PC-9 (cell line): ENCODE results near the gene PDE11A. TPM values are rescaled to one million over a fixed set of nuclear protein-coding genes. Genes with fewer than 3 reads are reported as not detected.

Source experiments
- BruUV-seq: library from RNA; stranded (reverse); fragments of 400-500 nt; replicated peaks from 2 replicates; lab custom pipeline; 2021; lab: Mats Ljungman, UMichigan
- CTCF ChIA-PET: fragments of 300-600 bp; sonication (Branson Sonifier 250); formaldehyde crosslinking; loops from one replicate; lab custom pipeline; 2022; ENCODE audit warnings: antibody characterized with exemption; lab: Charles Lee
- POLR2A ChIA-PET: fragments of 300-600 bp; sonication (Branson Sonifier 250); formaldehyde crosslinking; loops from one replicate; lab custom pipeline; 2022; ENCODE audit warnings: antibody characterized with exemption; ENCODE audit not compliant: unreplicated experiment; lab: Charles Lee
- DNase-seq, 2 experiments: peaks; one replicate each; pipeline versions ENCODE4 v3.0.0 to v3.0.0-alpha.2; 2015 to 2022; ENCODE audit warnings: mixed read lengths in 1 of 2
- H2AFZ ChIP-seq: fragments of 200-600 bp; sonication (generic); 2 replicates; pipeline ENCODE4 v1.8.1; 2017; ENCODE audit warnings: antibody characterized with exemption
- H3F3A ChIP-seq: fragments of 200-600 bp; sonication (generic); 2 replicates; pipeline ENCODE4 v1.8.1; 2017; ENCODE audit warnings: antibody characterized with exemption, mild to moderate bottlenecking, low read depth; ENCODE audit not compliant: insufficient read depth
- H3K27ac ChIP-seq: fragments of 200-600 bp; sonication (generic); 2 replicates; pipeline ENCODE4 v1.6.1; 2016; ENCODE audit warnings: mixed run types
- H3K27me3 ChIP-seq: fragments of 200-600 bp; sonication (generic); 2 replicates; pipeline ENCODE4 v1.6.1; 2016; ENCODE audit warnings: low read depth, mixed run types; ENCODE audit not compliant: insufficient read depth
- H3K36me3 ChIP-seq: fragments of 200-600 bp; sonication (generic); 2 replicates; pipeline ENCODE4 v1.6.1; 2016; ENCODE audit warnings: low read depth, mixed run types
- H3K4me1 ChIP-seq: fragments of 200-600 bp; sonication (generic); replicated peaks from 2 replicates; pipeline ENCODE4 v1.6.1; 2016; ENCODE audit warnings: mixed run types; ENCODE audit not compliant: insufficient read depth
- H3K4me2 ChIP-seq: fragments of 200-600 bp; sonication (generic); 2 replicates; pipeline ENCODE4 v1.6.1; 2017; ENCODE audit warnings: mixed run types
- H3K4me3 ChIP-seq: fragments of 200-600 bp; sonication (generic); 2 replicates; pipeline ENCODE4 v1.6.1; 2016; ENCODE audit warnings: mixed run types
- H3K79me2 ChIP-seq: fragments of 200-600 bp; sonication (generic); 2 replicates; pipeline ENCODE4 v1.6.1; 2017; ENCODE audit warnings: low read depth, mixed run types
- H3K9me2 ChIP-seq: fragments of 200-600 bp; sonication (generic); 2 replicates; pipeline ENCODE4 v1.8.1; 2017; ENCODE audit warnings: mild to moderate bottlenecking; ENCODE audit not compliant: insufficient read depth
- H3K9me3 ChIP-seq: fragments of 200-600 bp; sonication (generic); 2 replicates; pipeline ENCODE4 v1.8.1; 2016; ENCODE audit warnings: low read depth; ENCODE audit not compliant: insufficient read depth
- H4K20me1 ChIP-seq: fragments of 200-600 bp; sonication (generic); 2 replicates; pipeline ENCODE4 v1.8.1; 2017; ENCODE audit not compliant: insufficient read depth
- CTCF ChIP-seq: fragments of 200-600 bp; sonication (generic); conservative IDR thresholded peaks from 2 replicates; pipeline ENCODE4 v1.6.1; 2017; ENCODE audit warnings: mixed run types, antibody characterized with exemption, mild to moderate bottlenecking, moderate library complexity
- EZH2 ChIP-seq: fragments of 200-600 bp; sonication (generic); IDR thresholded peaks from 2 replicates; pipeline ENCODE4 v1.8.0; 2017; ENCODE audit warnings: antibody characterized with exemption, low read depth
- intact Hi-C: fragments of 100-400 bp; cut with micrococcal nuclease; formaldehyde crosslinking; loops from one replicate; pipeline ENCODE4 v1.10.0; 2022; ENCODE audit not compliant: unreplicated experiment
- total RNA-seq: library from RNA; stranded (reverse); gene quantifications from 2 replicates; pipeline ENCODE4 v1.2.3, GENCODE V29; 2021

PDE11A gene
- total RNA-seq, 1 experiment from 2014 or later: 1.4 TPM

- no peaks in the 10 kb centered on the region for H3K36me3 ChIP-seq
- H3K27ac ChIP-seq: no peak overlapping the region
- no peaks in the 10 kb centered on the region for H3K9me2 ChIP-seq
- intact Hi-C loops: no loop called here
- no peaks in the 10 kb centered on the region for H3K9me3 ChIP-seq
- no peaks in the 10 kb centered on the region for H3K4me1 ChIP-seq
- POLR2A ChIA-PET: no interaction called here
- no peaks in the 10 kb centered on the region for H4K20me1 ChIP-seq
- BruUV-seq: no TSS peak
- no peak overlapping the region for H3K4me2 ChIP-seq
- H2AFZ ChIP-seq: no peak overlapping the region
- no peak for DNase-seq
- H3K79me2 ChIP-seq: no peaks in the 10 kb centered on the region
- no peak overlapping the region for H3K4me3 ChIP-seq
- TF ChIP-seq CTCF: no peak
- no peak for TF ChIP-seq EZH2
- H3K27me3 ChIP-seq: no peaks in the 10 kb centered on the region
- CTCF ChIA-PET: no interaction called here
- no peaks in the 10 kb centered on the region for H3F3A ChIP-seq
Observed at GRCh38 chr2:177872286-177872685, 200.3 kb downstream of the PDE11A start.

GRCh38 chr2:177869912-177870311 is 202.7 kb downstream of the PDE11A start:
- ChIA-PET CTCF (no interaction called here), POLR2A (no interaction called here)
- H3K79me2 ChIP-seq: no peaks in the 10 kb centered on the region
- no peak overlapping the region for H2AFZ ChIP-seq
- no peaks in the 10 kb centered on the region for H3K4me1 ChIP-seq
- no peaks in the 10 kb centered on the region for H4K20me1 ChIP-seq
- no peaks in the 10 kb centered on the region for H3K9me3 ChIP-seq
- no TSS peak for BruUV-seq
- no peaks in the 10 kb centered on the region for H3K27me3 ChIP-seq
- no peak overlapping the region for H3K4me2 ChIP-seq
- H3K27ac ChIP-seq: no peak overlapping the region
- no peaks in the 10 kb centered on the region for H3F3A ChIP-seq
- intact Hi-C loops: no loop called here
- H3K36me3 ChIP-seq: no peaks in the 10 kb centered on the region
- no peak overlapping the region for H3K4me3 ChIP-seq
- no peak for TF ChIP-seq CTCF
- no peak for TF ChIP-seq EZH2
- DNase-seq: no peak
- no peaks in the 10 kb centered on the region for H3K9me2 ChIP-seq

GRCh38 chr2:177869209-177869608 is 203.4 kb downstream of the PDE11A start:
- POLR2A ChIA-PET: no interaction called here
- no peak overlapping the region for H2AFZ ChIP-seq
- intact Hi-C loops: no loop called here
- BruUV-seq: no TSS peak
- DNase-seq: no peak
- TF ChIP-seq EZH2: no peak
- no peak for TF ChIP-seq CTCF
- no peaks in the 10 kb centered on the region for H3F3A ChIP-seq
- H4K20me1 ChIP-seq: no peaks in the 10 kb centered on the region
- no peak overlapping the region for H3K4me2 ChIP-seq
- H3K4me1 ChIP-seq: no peaks in the 10 kb centered on the region
- no peaks in the 10 kb centered on the region; the same call in 1 of the 2 replicates for H3K9me2 ChIP-seq
- H3K79me2 ChIP-seq: no peaks in the 10 kb centered on the region
- CTCF ChIA-PET: no interaction called here
- no peak overlapping the region for H3K4me3 ChIP-seq
- H3K36me3 ChIP-seq: no peaks in the 10 kb centered on the region
- no peak overlapping the region for H3K27ac ChIP-seq
- H3K9me3 ChIP-seq: no peaks in the 10 kb centered on the region
- no peaks in the 10 kb centered on the region for H3K27me3 ChIP-seq
